Mucosa of descending colon (tissue), 3 donors: ENCODE measurements around the gene COL4A4. TPM values are rescaled to one million over a fixed set of nuclear protein-coding genes. Genes with fewer than 3 reads are reported as not detected.
A peak's percentile ranks its signal among the peaks of the same experiment; 100 is the strongest.

Source experiments
- ATAC-seq: fragments of 200-7000 bp; cut with Tn5 transposase; one replicate; pipeline ENCODE4 v1.9.1; 2020; ENCODE audit warnings: mild to moderate bottlenecking, moderate library complexity
- DNase-seq, 3 donors: peaks; one replicate each; pipeline ENCODE4 v3.0.0-alpha.2; 2020
- H3K36me3 ChIP-seq: fragments of 200-600 bp; one replicate; pipeline ENCODE4 v1.8.0; 2021; ENCODE audit warnings: low read depth, mild to moderate bottlenecking
- H3K4me1 ChIP-seq: fragments of 200-600 bp; one replicate; pipeline ENCODE4 v1.8.0; 2021; ENCODE audit warnings: low read depth, mild to moderate bottlenecking
- H3K4me3 ChIP-seq: fragments of 200-600 bp; one replicate; pipeline ENCODE4 v1.8.0; 2021; ENCODE audit warnings: mild to moderate bottlenecking
- H3K9me3 ChIP-seq: fragments of 200-600 bp; one replicate; pipeline ENCODE4 v1.8.0; 2021; ENCODE audit warnings: mild to moderate bottlenecking
- intact Hi-C, 2 donors: fragments of 100-400 bp; cut with DNase I in 1 of 2; cut with micrococcal nuclease in 1 of 2; formaldehyde crosslinking; loops; one replicate each; pipeline versions ENCODE4 v1.11.0 to v1.11.1; 2022; cut with DNase I, micrococcal nuclease
- total RNA-seq, 3 donors: library from RNA; stranded (reverse); fragmentation: NEBNext Ultra II Directional in 2 of 3; extraction: Animal tissue kit (Norgen Biotek cat#: 25700) in 2 of 3; gene quantifications; one replicate each; pipeline versions ENCODE4 v1.2.1 to v1.2.4, GENCODE V29; 2021 to 2023
- TF ChIP-seq, protein P1 (sequence below): fragments of 200-600 bp; IDR thresholded peaks from one replicate; pipeline ENCODE4 v1.8.0; 2022; ENCODE audit warnings: antibody characterized with exemption, mild to moderate bottlenecking
- donor health status: DM: no; HTN: no; CAD: no; lungs with moderate emphysema.
- donor health status: DM: no; HTN: no; CAD: no.
- donor health status: DM: no; HTN: yes; CAD: no.

COL4A4 gene
- total RNA-seq, 3 donors from 2014 or later, result 0.44 to 1.2 (median 1.1) TPM

DNA sequence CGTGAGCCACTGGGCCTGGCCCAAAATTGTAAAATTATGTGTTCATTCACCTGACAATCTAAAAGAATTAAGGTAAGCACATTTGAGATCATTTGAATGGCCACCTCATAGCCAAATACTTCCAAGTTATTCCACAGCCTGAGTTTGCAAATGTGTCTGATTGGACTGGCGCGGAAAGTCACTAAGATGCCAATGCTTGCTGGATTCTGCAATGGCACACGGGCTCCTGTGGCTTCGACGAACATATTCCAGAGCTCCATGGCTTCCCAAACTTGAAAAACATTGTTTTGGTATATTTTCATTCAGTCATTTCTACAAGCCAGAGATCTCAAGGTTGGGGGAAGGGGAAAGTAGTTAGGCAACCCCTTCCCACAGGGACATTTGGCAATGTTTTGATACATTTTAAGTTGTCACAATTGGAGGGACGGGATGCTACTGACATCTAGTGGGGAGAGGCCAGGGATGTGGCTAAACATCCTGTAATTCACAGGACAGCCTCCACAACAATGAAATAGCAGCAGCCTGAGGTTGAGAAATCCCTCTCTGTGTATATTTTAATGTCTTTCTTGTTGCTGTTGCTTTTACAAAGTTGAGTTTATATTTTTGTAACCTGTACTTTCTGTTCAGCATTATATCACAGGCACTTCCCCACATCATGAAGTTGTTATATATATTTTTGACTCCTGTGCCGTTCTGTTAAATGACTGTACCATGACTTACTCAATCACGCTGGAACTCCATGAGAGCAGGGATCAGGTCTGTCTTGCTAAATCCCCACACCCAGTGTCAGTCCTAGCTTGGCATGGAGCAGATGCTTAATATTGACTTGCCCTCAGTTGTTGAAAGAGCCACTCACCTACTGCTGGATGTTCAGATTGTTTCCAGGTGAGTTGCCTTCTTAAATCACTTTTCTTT is 56.9 kb downstream of the COL4A4 start:
- Histone ChIP-seq H3K36me3 (no peaks in the 10 kb centered on the region), H3K9me3 (no peaks in the 10 kb centered on the region), H3K4me3 (no peak overlapping the region), H3K4me1 (no peaks in the 10 kb centered on the region)
- intact Hi-C loops, result loop anchor here in 1 of 2 donors (10.0 kb wide), 1 partner anchor 72 kb away; no protein-coding TSS in a partner anchor
- DNase-seq (peak in 2 of 3 donors; percentile 38 to 72), ATAC-seq (peak; percentile 74)
- TF ChIP-seq, protein P1, sequence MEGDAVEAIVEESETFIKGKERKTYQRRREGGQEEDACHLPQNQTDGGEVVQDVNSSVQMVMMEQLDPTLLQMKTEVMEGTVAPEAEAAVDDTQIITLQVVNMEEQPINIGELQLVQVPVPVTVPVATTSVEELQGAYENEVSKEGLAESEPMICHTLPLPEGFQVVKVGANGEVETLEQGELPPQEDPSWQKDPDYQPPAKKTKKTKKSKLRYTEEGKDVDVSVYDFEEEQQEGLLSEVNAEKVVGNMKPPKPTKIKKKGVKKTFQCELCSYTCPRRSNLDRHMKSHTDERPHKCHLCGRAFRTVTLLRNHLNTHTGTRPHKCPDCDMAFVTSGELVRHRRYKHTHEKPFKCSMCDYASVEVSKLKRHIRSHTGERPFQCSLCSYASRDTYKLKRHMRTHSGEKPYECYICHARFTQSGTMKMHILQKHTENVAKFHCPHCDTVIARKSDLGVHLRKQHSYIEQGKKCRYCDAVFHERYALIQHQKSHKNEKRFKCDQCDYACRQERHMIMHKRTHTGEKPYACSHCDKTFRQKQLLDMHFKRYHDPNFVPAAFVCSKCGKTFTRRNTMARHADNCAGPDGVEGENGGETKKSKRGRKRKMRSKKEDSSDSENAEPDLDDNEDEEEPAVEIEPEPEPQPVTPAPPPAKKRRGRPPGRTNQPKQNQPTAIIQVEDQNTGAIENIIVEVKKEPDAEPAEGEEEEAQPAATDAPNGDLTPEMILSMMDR, result peak; percentile 31

DNA sequence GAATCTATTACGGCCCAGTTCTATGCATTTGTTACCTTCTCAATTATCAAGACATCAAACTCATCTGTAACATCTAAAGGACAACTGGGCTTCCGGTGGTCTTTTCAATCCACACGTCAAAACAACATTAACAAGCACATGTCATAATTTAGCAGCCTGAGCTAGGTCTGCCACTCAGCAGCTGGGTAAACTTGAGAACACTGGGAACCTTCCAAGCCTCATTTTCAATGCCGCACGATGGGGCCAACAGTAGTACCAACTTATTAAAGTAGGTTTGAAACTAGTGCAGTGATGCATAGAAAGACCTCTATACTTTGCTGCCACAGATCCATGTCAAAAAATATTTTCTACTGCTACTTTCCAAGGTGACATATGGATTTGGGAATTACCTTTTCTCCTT is 60.4 kb downstream of the COL4A4 start:
- ATAC-seq, result no peak
- TF ChIP-seq, protein P1, result no peak
- no peak for DNase-seq
- H3K36me3 ChIP-seq, result no peaks in the 10 kb centered on the region
- H3K4me3 ChIP-seq, result no peak overlapping the region
- H3K4me1 ChIP-seq, result no peaks in the 10 kb centered on the region
- H3K9me3 ChIP-seq, result no peaks in the 10 kb centered on the region
- intact Hi-C loops, result loop anchor here in 1 of 2 donors (10.0 kb wide), 1 partner anchor 69 kb away; no protein-coding TSS in a partner anchor

DNA sequence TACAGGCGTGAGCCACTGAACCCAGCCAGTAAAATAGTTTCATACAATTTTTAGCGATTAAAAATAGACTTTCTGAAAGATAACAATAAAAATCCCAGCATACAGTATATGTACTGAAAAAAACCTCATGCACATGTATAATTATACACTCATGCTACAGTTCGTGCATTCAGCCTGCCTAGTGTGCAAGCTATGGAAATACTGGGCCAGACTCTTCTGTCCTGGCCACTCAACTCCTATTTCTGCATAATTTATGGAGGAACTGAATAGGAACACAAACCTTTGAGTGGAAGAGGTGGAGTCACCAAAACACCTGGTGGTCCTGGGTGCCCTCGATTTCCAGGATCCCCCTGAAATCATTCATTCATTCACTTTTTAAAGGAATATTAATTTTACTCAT is 64.7 kb downstream of the COL4A4 start:
- no peak for DNase-seq
- ATAC-seq, result no peak
- intact Hi-C loops, result no loop called here
- H3K9me3 ChIP-seq, result no peaks in the 10 kb centered on the region
- H3K4me1 ChIP-seq, result no peaks in the 10 kb centered on the region
- TF ChIP-seq, protein P1, result no peak
- no peaks in the 10 kb centered on the region for H3K36me3 ChIP-seq
- H3K4me3 ChIP-seq, result no peak overlapping the region

DNA sequence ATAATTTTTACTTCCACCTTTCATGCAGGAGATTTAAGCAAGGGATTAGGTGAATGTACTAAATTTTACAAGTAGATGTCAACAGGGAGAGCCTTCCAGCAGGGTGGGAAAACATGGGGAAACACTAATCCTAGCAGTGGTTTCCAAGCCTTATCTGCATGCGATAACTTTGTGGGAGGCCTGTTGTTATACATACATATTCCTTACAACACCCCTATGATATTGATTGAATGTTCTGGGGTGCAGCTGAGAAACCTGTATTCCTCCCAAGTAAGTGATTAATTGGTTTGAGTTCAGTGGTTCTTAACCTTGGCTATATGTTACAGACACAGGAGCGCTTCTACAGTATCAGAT is 65.9 kb downstream of the COL4A4 start:
- Histone ChIP-seq H3K4me3 (no peak overlapping the region), H3K4me1 (no peaks in the 10 kb centered on the region), H3K36me3 (no peaks in the 10 kb centered on the region), H3K9me3 (peaks cover 4% of the 10 kb centered on the region)
- TF ChIP-seq, protein P1, result no peak
- no peak for DNase-seq
- intact Hi-C loops, result no loop called here
- no peak for ATAC-seq

DNA sequence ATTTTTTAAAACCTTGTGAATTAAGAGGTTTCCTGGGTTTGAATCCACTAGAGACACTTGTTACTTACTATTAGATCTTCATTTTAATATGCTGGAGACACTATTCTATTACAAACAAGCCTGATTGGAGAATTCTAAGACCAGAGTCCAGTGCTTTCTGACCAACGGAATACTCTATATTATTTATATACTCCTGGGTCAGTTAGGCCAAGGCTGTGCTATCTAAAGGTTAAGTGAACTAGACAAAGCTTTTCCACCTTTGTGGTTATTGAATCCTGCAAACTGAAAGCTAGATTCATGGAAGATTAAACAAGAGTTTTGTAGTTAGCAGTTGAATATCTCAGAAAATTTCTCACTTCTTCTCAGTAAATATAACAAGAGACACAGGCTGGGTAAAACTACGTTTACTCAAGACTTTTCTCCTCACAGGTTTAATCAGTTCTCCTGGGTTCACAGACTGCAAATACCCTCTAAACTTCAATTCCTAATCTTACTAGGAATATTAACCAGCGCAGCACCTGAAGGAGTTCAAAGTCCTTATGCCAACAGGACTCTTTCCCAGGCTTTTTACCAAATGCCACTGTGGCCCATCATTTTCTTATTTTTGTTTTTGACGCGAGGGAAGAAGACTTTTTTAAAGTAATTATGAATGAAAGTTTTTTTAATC is 66.4 kb downstream of the COL4A4 start:
- no peak for ATAC-seq
- intact Hi-C loops, result no loop called here
- Histone ChIP-seq H3K4me3 (no peak overlapping the region), H3K36me3 (no peaks in the 10 kb centered on the region), H3K4me1 (no peaks in the 10 kb centered on the region), H3K9me3 (peaks cover 4% of the 10 kb centered on the region)
- DNase-seq, result no peak
- TF ChIP-seq, protein P1, result no peak
